K562 treated with DMSO at 1 percent for 24 hours (cell line): ENCODE data around the gene GPR151. TPM values are rescaled to one million over a fixed set of nuclear protein-coding genes. Genes with fewer than 3 reads are reported as not detected.

ENCODE experiments used
- total RNA-seq: library from RNA; unstranded; fragments of 300-600 nt; gene quantifications from 2 replicates; pipeline ENCODE4 v1.2.3, GENCODE V29; 2022; ENCODE audit warnings: low read depth; ENCODE audit not compliant: insufficient read depth

GPR151 gene
- total RNA-seq: not detected in 2 replicates

GRCh38 chr5:146516151-146516475 is at the start of gene GPR151:
Gene GPR151 (minus strand): TSS chr5:146516190. CDS start chr5:146516113, 77 bp downstream.

Other genes starting within 250 kb of the GPR151 start
- 0.14 TPM in 1 of 2 replicates, not detected in the other for gene POU4F3, start 177.4 kb downstream of the GPR151 start, total RNA-seq
- 40.7 and 44.5 TPM in 2 replicates for gene TCERG1, start 68.9 kb downstream of the GPR151 start, total RNA-seq